Esophagus muscularis mucosa (tissue), 3 donors: ENCODE data around the gene HES4.

Experiments used
- POLR2A ChIP-seq: fragments of 450-650 bp; IDR thresholded peaks from one replicate; pipeline ENCODE4 v1.6.1; 2017; ENCODE audit warnings: antibody characterized with exemption, moderate library complexity, mild to moderate bottlenecking, low read depth
- POLR2AphosphoS5 ChIP-seq, 2 donors: sonication (generic); formaldehyde crosslinking; IDR thresholded peaks; one replicate each; pipeline ENCODE4 v1.6.1; 2017; ENCODE audit warnings: antibody characterized with exemption in 2 of 2
- TF ChIP-seq, protein P1 (sequence below), 3 experiments: fragments of 200-600 bp in 2 of 3; fragments of 450-650 bp in 1 of 3; sonication (generic) in 2 of 3; IDR thresholded peaks; one replicate each; pipeline ENCODE4 v1.5.1; 2017 to 2019; ENCODE audit warnings: antibody characterized with exemption in 3 of 3, mild to moderate bottlenecking in 2 of 3, moderate library complexity in 1 of 3

DNA sequence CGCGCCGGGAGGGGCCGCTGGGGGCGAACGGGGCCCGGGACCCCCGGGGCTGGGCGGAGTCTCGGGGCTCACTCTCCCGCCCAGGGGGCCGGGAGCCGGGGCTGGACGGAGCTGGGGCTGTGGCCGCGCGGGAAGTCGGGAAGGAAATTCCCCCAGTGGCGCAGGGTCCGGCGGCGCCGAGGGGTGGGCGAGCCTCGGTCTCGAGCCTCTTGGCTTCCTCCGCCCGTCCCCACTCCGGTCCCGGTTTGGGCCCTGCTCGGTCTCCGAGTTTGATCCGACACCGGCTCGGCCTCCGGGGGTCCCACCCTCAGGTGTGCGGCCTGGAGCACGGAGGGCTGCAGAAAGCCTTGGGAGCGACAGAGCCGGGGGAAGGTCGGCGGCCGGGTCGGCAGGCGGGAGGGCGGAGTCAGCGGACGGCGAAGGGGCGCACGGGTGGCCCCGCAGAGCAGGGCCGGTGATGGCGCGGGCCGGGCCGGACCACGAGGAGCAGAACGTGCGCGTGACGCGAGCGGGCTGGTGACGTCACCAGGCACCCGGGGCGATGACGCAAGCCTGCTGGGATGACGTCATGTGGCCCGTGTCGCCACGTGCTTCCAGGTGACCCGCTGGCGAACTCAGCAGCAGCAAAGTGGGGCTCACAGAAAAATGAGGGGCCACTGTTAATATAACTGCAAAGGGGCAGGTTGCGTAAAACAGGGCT, 610 bp upstream of the HES4 start:
- TF ChIP-seq POLR2A (peak; percentile 79), POLR2AphosphoS5 (IDR thresholded peaks at IDR 0.05) (peak; percentile 94 to 95)
- TF ChIP-seq, protein P1, sequence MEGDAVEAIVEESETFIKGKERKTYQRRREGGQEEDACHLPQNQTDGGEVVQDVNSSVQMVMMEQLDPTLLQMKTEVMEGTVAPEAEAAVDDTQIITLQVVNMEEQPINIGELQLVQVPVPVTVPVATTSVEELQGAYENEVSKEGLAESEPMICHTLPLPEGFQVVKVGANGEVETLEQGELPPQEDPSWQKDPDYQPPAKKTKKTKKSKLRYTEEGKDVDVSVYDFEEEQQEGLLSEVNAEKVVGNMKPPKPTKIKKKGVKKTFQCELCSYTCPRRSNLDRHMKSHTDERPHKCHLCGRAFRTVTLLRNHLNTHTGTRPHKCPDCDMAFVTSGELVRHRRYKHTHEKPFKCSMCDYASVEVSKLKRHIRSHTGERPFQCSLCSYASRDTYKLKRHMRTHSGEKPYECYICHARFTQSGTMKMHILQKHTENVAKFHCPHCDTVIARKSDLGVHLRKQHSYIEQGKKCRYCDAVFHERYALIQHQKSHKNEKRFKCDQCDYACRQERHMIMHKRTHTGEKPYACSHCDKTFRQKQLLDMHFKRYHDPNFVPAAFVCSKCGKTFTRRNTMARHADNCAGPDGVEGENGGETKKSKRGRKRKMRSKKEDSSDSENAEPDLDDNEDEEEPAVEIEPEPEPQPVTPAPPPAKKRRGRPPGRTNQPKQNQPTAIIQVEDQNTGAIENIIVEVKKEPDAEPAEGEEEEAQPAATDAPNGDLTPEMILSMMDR (IDR thresholded peaks at IDR 0.05) = no peak
